ENCODE results near the gene TRPC4AP. TPM values are rescaled to one million over a fixed set of nuclear protein-coding genes. Genes with fewer than 3 reads are reported as not detected.

The TRPC4AP gene
- total RNA-seq, 1 experiment from 2014 or later = 64.8 TPM

GRCh38 chr20:35015863-35016193 lies 76.8 kb downstream of the TRPC4AP start:
- no peak for DNase-seq (ENCODE audit: low read depth)

GRCh38 chr20:35014537-35014936 lies 78.1 kb downstream of the TRPC4AP start:
- no peak for DNase-seq (ENCODE audit: low read depth)

GRCh38 chr20:35013421-35014411 lies 78.9 kb downstream of the TRPC4AP start:
- no peak for DNase-seq (ENCODE audit: low read depth)

GRCh38 chr20:35012227-35013069 lies 80.2 kb downstream of the TRPC4AP start:
- no peak for DNase-seq (ENCODE audit: low read depth)

GRCh38 chr20:35011589-35012226 lies 80.9 kb downstream of the TRPC4AP start:
- DNase-seq (ENCODE audit: low read depth) = no peak

GRCh38 chr20:35010405-35011192 lies 82.0 kb downstream of the TRPC4AP start:
- no peak for DNase-seq (ENCODE audit: low read depth)

GRCh38 chr20:35009665-35010328 lies 82.8 kb downstream of the TRPC4AP start:
- no peak for DNase-seq (ENCODE audit: low read depth)

GRCh38 chr20:35008411-35009342 lies 83.9 kb downstream of the TRPC4AP start:
- DNase-seq (ENCODE audit: low read depth) = no peak

GRCh38 chr20:35007891-35008290 lies 84.7 kb downstream of the TRPC4AP start:
- DNase-seq (ENCODE audit: low read depth) = no peak

GRCh38 chr20:35007413-35007812 lies 85.2 kb downstream of the TRPC4AP start:
- no peak for DNase-seq (ENCODE audit: low read depth)

- no peak for DNase-seq (ENCODE audit: low read depth)
Measured at GRCh38 chr20:35006531-35006971, 86.1 kb downstream of the TRPC4AP start.

GRCh38 chr20:35006009-35006408 lies 86.6 kb downstream of the TRPC4AP start:
- DNase-seq (ENCODE audit: low read depth) = no peak

- DNase-seq (ENCODE audit: low read depth) = no peak
Measured at GRCh38 chr20:35005463-35005961, 87.1 kb downstream of the TRPC4AP start.

- DNase-seq (ENCODE audit: low read depth) = no peak
Measured at GRCh38 chr20:35004749-35005462, 87.7 kb downstream of the TRPC4AP start.

- no peak for DNase-seq (ENCODE audit: low read depth)
Measured at GRCh38 chr20:35004051-35004725, 88.4 kb downstream of the TRPC4AP start.

- no peak for DNase-seq (ENCODE audit: low read depth)
Measured at GRCh38 chr20:35003211-35004031, 89.2 kb downstream of the TRPC4AP start.

All from LHCN-M2 (cell line).